ENCODE data around the gene PLS1.
A peak's percentile ranks its signal among the peaks of the same experiment; 100 is the strongest.

Gene PLS1

GRCh38 chr3:142648950-142649349 is 52.8 kb downstream of the PLS1 start:
- no peaks in the 10 kb centered on the region for H3K9me3 ChIP-seq (ENCODE audit: control insufficient read depth in 1 of 2, low read length in 2 of 2)
- no peaks in the 10 kb centered on the region for H3K27me3 ChIP-seq (ENCODE audit: control insufficient read depth in 1 of 2, insufficient read depth in 2 of 2, low read length in 2 of 2)
- H3K4me3 ChIP-seq (ENCODE audit: low read depth in 1 of 2, low read length in 2 of 2), result no peak overlapping the region
- H3K4me1 ChIP-seq (ENCODE audit: control insufficient read depth in 1 of 2, insufficient read depth in 2 of 2, low read length in 2 of 2), result peaks cover 12% of the 10 kb centered on the region in 2 donors
- H3K9ac ChIP-seq (ENCODE audit: low read depth in 1 of 2, low read length in 2 of 2), result no peak overlapping the region
- no peak overlapping the region for H3K27ac ChIP-seq (ENCODE audit: low read depth, low read length)
- H3K36me3 ChIP-seq (ENCODE audit: control insufficient read depth in 1 of 2, insufficient read depth in 2 of 2, low read length in 2 of 2), result no peaks in the 10 kb centered on the region

GRCh38 chr3:142650001-142650693 is 54.0 kb downstream of the PLS1 start:
- peaks cover 12% of the 10 kb centered on the region in 2 donors for H3K4me1 ChIP-seq (ENCODE audit: control insufficient read depth in 1 of 2, insufficient read depth in 2 of 2, low read length in 2 of 2)
- no peaks in the 10 kb centered on the region for H3K27me3 ChIP-seq (ENCODE audit: control insufficient read depth in 1 of 2, insufficient read depth in 2 of 2, low read length in 2 of 2)
- H3K9ac ChIP-seq (ENCODE audit: low read depth in 1 of 2, low read length in 2 of 2), result no peak overlapping the region
- no peak overlapping the region for H3K27ac ChIP-seq (ENCODE audit: low read depth, low read length)
- no peaks in the 10 kb centered on the region for H3K36me3 ChIP-seq (ENCODE audit: control insufficient read depth in 1 of 2, insufficient read depth in 2 of 2, low read length in 2 of 2)
- H3K9me3 ChIP-seq (ENCODE audit: control insufficient read depth in 1 of 2, low read length in 2 of 2), result no peaks in the 10 kb centered on the region
- no peak overlapping the region for H3K4me3 ChIP-seq (ENCODE audit: low read depth in 1 of 2, low read length in 2 of 2)

DNA sequence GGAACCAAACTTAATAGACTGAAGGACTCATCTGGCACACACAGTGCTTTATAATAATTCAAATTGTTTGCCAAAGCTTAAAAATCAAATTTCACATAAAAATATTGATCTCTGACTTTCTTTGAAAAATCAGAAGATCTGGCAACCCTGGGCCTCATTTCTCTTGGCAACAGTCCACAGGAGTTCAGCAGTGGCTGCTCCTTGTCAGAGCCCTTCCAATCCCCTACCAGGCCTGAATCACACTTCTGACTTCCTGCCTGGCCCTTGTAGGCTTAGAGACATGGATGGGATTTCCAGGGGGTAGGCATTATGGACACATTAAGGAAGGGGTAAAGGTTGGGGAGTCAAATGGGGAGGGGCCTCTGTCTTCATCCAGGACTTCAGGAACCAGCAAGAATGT is 55.5 kb downstream of the PLS1 start:
- H3K9ac ChIP-seq (ENCODE audit: low read depth in 1 of 2, low read length in 2 of 2), result no peak overlapping the region

DNA sequence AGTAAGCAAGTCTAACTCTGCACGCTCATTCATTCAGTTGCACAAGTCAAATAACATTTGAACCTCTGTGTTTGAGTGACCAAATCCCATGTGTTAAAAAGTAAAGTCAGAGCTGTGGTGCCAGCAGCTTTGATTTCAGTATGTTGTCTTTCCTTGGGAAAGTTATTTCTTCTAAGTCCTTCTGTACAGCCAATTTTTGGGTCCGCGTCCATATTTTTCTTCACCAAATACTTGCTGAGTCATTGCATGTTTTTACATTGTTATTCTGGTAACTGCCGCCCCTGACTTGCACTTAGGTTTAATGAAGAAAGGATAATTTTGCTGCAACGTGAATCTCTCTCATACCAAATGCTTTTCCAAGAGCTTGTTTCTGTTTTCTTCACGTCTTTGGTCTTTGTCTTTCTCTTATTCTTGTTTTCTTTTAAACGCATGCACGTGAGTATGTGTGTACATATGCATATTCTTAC is 56.7 kb downstream of the PLS1 start:
- Histone ChIP-seq H3K27me3 (ENCODE audit: control insufficient read depth in 1 of 2, insufficient read depth in 2 of 2, low read length in 2 of 2) (no peaks in the 10 kb centered on the region), H3K27ac (ENCODE audit: low read depth, low read length) (no peak overlapping the region), H3K9me3 (ENCODE audit: control insufficient read depth in 1 of 2, low read length in 2 of 2) (no peaks in the 10 kb centered on the region), H3K36me3 (ENCODE audit: control insufficient read depth in 1 of 2, insufficient read depth in 2 of 2, low read length in 2 of 2) (no peaks in the 10 kb centered on the region), H3K9ac (ENCODE audit: low read depth in 1 of 2, low read length in 2 of 2) (no peak overlapping the region), H3K4me1 (ENCODE audit: control insufficient read depth in 1 of 2, insufficient read depth in 2 of 2, low read length in 2 of 2) (peaks cover 4 to 23% of the 10 kb centered on the region in 2 donors), H3K4me3 (ENCODE audit: low read depth in 1 of 2, low read length in 2 of 2) (no peak overlapping the region)

More for the DNA sequence above, 55.5 kb downstream of the PLS1 start:
- Histone ChIP-seq H3K9me3 (ENCODE audit: control insufficient read depth in 1 of 2, low read length in 2 of 2) (no peaks in the 10 kb centered on the region), H3K36me3 (ENCODE audit: control insufficient read depth in 1 of 2, insufficient read depth in 2 of 2, low read length in 2 of 2) (no peaks in the 10 kb centered on the region), H3K4me3 (ENCODE audit: low read depth in 1 of 2, low read length in 2 of 2) (no peak overlapping the region), H3K4me1 (ENCODE audit: control insufficient read depth in 1 of 2, insufficient read depth in 2 of 2, low read length in 2 of 2) (peaks cover 11 to 17% of the 10 kb centered on the region in 2 donors), H3K27ac (ENCODE audit: low read depth, low read length) (no peak overlapping the region), H3K27me3 (ENCODE audit: control insufficient read depth in 1 of 2, insufficient read depth in 2 of 2, low read length in 2 of 2) (no peaks in the 10 kb centered on the region)

DNA sequence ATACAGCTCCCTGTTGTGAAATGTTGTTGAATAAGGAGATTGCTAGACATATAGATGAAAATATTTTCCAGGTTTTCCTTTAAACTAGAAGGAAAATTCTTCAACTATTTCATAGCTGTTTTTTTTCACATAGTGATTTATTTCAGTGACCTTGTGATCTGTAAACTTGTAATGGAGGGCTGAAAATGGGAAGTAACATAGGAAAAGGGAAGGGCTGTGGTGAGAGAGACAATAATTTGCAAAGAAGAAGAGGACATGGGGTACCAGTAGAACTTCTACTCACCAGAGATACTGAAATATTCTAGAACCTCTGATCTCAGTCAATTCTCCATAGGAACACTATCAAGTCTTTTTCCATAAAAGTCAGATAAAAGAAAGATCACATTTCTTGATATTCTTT is 60.4 kb downstream of the PLS1 start:
- Histone ChIP-seq H3K4me1 (ENCODE audit: control insufficient read depth in 1 of 2, insufficient read depth in 2 of 2, low read length in 2 of 2) (peaks cover 0 to 14% of the 10 kb centered on the region in 2 donors), H3K4me3 (ENCODE audit: low read depth in 1 of 2, low read length in 2 of 2) (no peak overlapping the region)

DNA sequence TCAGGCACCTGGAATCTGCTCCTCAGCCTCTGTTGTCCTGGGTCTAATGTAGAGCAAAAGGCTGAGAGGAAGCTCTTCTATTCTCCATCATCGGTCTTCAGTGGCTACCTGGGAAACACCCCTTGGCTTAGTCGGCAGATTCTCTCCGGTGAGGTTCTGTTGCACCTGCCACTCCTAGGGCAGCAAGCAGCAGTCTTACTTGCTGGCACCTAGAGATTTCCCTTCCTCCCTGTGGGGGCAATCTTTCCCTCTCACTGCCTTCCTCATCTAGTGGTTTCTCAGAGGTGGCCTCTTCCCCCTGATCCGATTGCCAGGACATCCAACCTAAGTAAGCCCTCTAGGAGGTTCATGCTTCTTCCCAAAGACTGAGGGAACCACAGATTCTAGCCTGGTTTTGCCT is 60.8 kb downstream of the PLS1 start:
- no peak overlapping the region for H3K4me3 ChIP-seq (ENCODE audit: low read depth in 1 of 2, low read length in 2 of 2)
- H3K27ac ChIP-seq (ENCODE audit: low read depth, low read length), result no peak overlapping the region
- H3K36me3 ChIP-seq (ENCODE audit: control insufficient read depth in 1 of 2, insufficient read depth in 2 of 2, low read length in 2 of 2), result no peaks in the 10 kb centered on the region
- peaks cover 0 to 14% of the 10 kb centered on the region in 2 donors for H3K4me1 ChIP-seq (ENCODE audit: control insufficient read depth in 1 of 2, insufficient read depth in 2 of 2, low read length in 2 of 2)
- no peaks in the 10 kb centered on the region for H3K9me3 ChIP-seq (ENCODE audit: control insufficient read depth in 1 of 2, low read length in 2 of 2)
- no peak overlapping the region for H3K9ac ChIP-seq (ENCODE audit: low read depth in 1 of 2, low read length in 2 of 2)
- H3K27me3 ChIP-seq (ENCODE audit: control insufficient read depth in 1 of 2, insufficient read depth in 2 of 2, low read length in 2 of 2), result no peaks in the 10 kb centered on the region

More for the DNA sequence above, 60.4 kb downstream of the PLS1 start:
- Histone ChIP-seq H3K9me3 (ENCODE audit: control insufficient read depth in 1 of 2, low read length in 2 of 2) (no peaks in the 10 kb centered on the region), H3K9ac (ENCODE audit: low read depth in 1 of 2, low read length in 2 of 2) (no peak overlapping the region), H3K27me3 (ENCODE audit: control insufficient read depth in 1 of 2, insufficient read depth in 2 of 2, low read length in 2 of 2) (no peaks in the 10 kb centered on the region), H3K36me3 (ENCODE audit: control insufficient read depth in 1 of 2, insufficient read depth in 2 of 2, low read length in 2 of 2) (no peaks in the 10 kb centered on the region), H3K27ac (ENCODE audit: low read depth, low read length) (no peak overlapping the region)

DNA sequence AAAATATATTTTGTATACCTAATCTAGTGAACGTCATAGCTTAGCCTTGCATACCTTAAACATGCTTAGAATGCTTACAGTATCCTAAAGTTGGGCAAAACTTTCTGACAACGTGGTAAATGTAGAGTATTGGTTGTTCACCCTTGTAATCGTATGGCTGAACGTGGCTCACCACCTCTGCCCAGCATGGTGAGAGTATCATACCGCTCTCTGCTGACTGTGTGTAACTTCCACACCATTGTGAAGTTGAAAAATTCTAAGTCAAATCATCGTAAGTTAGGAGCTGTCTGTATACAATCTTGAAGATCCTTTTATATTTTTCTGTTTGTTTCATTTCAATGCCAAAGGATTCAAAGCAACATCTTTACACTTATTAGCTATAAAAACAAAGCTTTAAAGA is 64.2 kb downstream of the PLS1 start:
- Histone ChIP-seq H3K27ac (ENCODE audit: low read depth, low read length) (no peak overlapping the region), H3K4me1 (ENCODE audit: control insufficient read depth in 1 of 2, insufficient read depth in 2 of 2, low read length in 2 of 2) (peaks cover 8 to 27% of the 10 kb centered on the region in 2 donors), H3K4me3 (ENCODE audit: low read depth in 1 of 2, low read length in 2 of 2) (no peak overlapping the region), H3K36me3 (ENCODE audit: control insufficient read depth in 1 of 2, insufficient read depth in 2 of 2, low read length in 2 of 2) (no peaks in the 10 kb centered on the region), H3K27me3 (ENCODE audit: control insufficient read depth in 1 of 2, insufficient read depth in 2 of 2, low read length in 2 of 2) (no peaks in the 10 kb centered on the region), H3K9ac (ENCODE audit: low read depth in 1 of 2, low read length in 2 of 2) (no peak overlapping the region), H3K9me3 (ENCODE audit: control insufficient read depth in 1 of 2, low read length in 2 of 2) (no peaks in the 10 kb centered on the region)

DNA sequence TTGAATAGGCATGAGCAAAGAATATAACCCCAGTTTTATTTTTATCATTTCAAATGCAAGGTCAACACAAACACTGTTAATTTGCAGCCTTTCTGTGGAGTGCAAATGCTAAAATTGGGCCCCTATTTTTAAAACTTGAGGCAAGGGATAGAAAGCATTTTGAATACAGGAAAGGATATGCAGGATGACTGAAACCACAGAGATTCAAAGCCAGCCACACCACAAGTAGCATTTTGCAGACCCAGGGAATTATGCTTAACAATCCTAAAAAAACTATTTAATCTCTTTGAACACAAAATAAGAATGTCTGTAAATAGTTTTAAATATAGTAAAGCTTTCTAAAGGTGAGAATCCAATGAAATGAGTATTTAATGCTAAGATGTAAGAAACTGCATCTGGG is 64.7 kb downstream of the PLS1 start:
- H3K9me3 ChIP-seq (ENCODE audit: control insufficient read depth in 1 of 2, low read length in 2 of 2), result no peaks in the 10 kb centered on the region
- no peak overlapping the region for H3K9ac ChIP-seq (ENCODE audit: low read depth in 1 of 2, low read length in 2 of 2)
- H3K4me3 ChIP-seq (ENCODE audit: low read depth in 1 of 2, low read length in 2 of 2), result no peak overlapping the region
- H3K4me1 ChIP-seq (ENCODE audit: control insufficient read depth in 1 of 2, insufficient read depth in 2 of 2, low read length in 2 of 2), result peaks cover 8 to 30% of the 10 kb centered on the region in 2 donors
- no peak overlapping the region for H3K27ac ChIP-seq (ENCODE audit: low read depth, low read length)
- H3K27me3 ChIP-seq (ENCODE audit: control insufficient read depth in 1 of 2, insufficient read depth in 2 of 2, low read length in 2 of 2), result no peaks in the 10 kb centered on the region
- no peaks in the 10 kb centered on the region for H3K36me3 ChIP-seq (ENCODE audit: control insufficient read depth in 1 of 2, insufficient read depth in 2 of 2, low read length in 2 of 2)

- Histone ChIP-seq H3K9me3 (ENCODE audit: control insufficient read depth in 1 of 2, low read length in 2 of 2) (no peaks in the 10 kb centered on the region), H3K4me1 (ENCODE audit: control insufficient read depth in 1 of 2, insufficient read depth in 2 of 2, low read length in 2 of 2) (peaks cover 8 to 27% of the 10 kb centered on the region in 2 donors), H3K27ac (ENCODE audit: low read depth, low read length) (peak overlapping the region; percentile 34), H3K9ac (ENCODE audit: low read depth in 1 of 2, low read length in 2 of 2) (no peak overlapping the region), H3K27me3 (ENCODE audit: control insufficient read depth in 1 of 2, insufficient read depth in 2 of 2, low read length in 2 of 2) (no peaks in the 10 kb centered on the region), H3K36me3 (ENCODE audit: control insufficient read depth in 1 of 2, insufficient read depth in 2 of 2, low read length in 2 of 2) (peaks cover 0 to 5% of the 10 kb centered on the region in 2 donors), H3K4me3 (ENCODE audit: low read depth in 1 of 2, low read length in 2 of 2) (peak overlapping the region; percentile 10 to 19)
Observed at GRCh38 chr3:142663865-142664264, 67.7 kb downstream of the PLS1 start.

- Histone ChIP-seq H3K36me3 (ENCODE audit: control insufficient read depth in 1 of 2, insufficient read depth in 2 of 2, low read length in 2 of 2) (peaks cover 0 to 5% of the 10 kb centered on the region in 2 donors), H3K27me3 (ENCODE audit: control insufficient read depth in 1 of 2, insufficient read depth in 2 of 2, low read length in 2 of 2) (no peaks in the 10 kb centered on the region), H3K9me3 (ENCODE audit: control insufficient read depth in 1 of 2, low read length in 2 of 2) (no peaks in the 10 kb centered on the region), H3K4me3 (ENCODE audit: low read depth in 1 of 2, low read length in 2 of 2) (peak overlapping the region; percentile 10 to 11), H3K4me1 (ENCODE audit: control insufficient read depth in 1 of 2, insufficient read depth in 2 of 2, low read length in 2 of 2) (peaks cover 8 to 27% of the 10 kb centered on the region in 2 donors), H3K27ac (ENCODE audit: low read depth, low read length) (peak overlapping the region; percentile 34), H3K9ac (ENCODE audit: low read depth in 1 of 2, low read length in 2 of 2) (no peak overlapping the region)
Observed at GRCh38 chr3:142664311-142664710, 68.1 kb downstream of the PLS1 start.

Measured in duodenal mucosa (tissue), 2 donors.